ENCODE measurements around the gene MALSU1.

The MALSU1 gene

DNA sequence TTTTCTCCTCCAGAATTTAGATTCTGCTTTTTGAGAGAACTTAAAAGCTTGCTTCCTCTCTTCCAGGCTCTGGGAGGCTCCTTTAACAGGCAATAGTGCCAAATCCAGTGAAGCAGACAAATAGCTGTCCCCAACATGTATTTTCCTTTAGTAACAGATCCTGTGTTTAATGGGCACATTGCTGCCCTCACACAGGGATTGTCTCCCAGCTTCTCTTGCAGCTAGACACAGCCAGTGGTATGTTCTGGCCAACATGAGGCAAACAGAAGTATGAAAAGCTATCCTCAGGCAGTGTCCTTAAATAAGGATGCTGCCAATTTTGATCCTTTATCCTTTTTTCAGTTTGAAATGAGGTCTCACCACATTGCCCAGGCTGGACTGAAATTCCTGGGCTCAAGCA is 38.2 kb downstream of the MALSU1 start:
- no peak for FAIRE-seq

DNA sequence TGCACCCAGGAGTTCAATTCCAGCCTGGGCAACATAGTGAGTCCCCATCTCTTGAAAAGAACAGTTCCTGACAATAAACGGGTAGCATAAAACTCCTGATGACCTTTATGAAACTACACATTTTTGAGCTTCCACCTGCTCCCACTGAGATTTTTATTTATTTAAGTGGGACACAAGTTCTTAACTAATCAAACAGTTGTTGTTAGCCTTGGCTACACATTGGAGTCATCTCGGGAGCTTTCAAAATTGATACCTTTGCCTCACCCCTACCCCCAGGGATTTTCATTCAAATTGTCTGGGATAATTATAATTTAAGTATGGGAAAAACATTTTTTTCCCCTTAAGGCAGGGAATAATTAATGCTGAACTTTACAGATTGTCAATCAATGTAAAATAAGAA is 39.3 kb downstream of the MALSU1 start:
- no peak for FAIRE-seq

GRCh38 chr7:23338863-23339262 is 39.7 kb downstream of the MALSU1 start:
- no peak for FAIRE-seq

DNA sequence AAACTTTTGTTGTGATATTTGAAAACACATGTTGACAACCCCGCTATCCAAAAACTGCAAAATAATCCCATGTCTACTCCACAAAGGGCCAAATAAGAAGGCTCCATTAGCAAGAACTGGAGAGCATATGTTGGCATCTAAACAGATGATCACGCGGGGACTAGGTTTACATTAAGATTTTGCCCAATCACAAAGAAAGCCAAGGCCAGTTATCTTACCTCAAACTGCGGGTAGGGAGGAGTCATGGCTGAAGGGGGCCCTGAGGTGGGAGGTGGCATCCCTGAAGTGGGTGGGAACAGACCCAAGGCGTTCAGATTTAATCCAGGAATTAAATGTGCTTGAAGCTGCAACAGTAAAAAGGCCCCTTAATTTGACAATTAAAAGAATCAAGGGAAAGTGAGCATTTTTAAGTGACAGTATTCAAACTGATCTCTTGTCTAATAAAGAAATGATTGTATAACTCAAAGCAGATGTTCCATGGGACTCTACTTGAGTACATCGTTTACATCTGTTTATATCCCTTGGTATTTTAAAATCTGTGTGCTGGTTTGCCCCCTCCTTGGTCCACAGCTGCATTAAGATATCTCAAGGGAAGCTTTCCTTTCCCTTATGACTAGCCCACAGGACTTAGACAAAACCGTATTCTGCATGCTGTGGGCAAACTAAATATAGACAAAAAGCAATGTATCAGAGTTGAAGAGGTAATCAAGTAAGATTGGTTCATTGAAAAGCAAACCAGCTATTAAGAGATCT is 42.9 kb downstream of the MALSU1 start:
- no peak for FAIRE-seq

DNA sequence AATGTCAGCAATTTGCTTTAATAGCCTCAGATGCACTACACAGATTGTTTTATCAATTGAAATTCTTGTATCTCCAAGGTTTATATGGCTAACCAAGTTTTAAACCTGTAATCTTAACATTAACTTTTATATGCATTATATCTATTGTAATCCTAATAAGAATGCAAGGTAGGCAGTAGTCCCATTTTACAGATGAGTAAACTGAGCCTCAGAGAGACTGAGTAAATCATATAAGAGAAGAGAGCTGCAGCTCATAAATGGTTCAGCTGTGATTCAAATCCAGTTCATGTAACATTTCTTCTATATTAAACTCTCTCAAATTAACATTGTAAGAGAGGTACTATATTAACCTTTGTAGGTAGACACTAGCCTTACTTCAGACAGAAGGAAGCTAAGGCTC is 44.0 kb downstream of the MALSU1 start:
- FAIRE-seq = no peak

- FAIRE-seq = no peak
Observed at GRCh38 chr7:23343806-23344475, 44.8 kb downstream of the MALSU1 start.

GRCh38 chr7:23345601-23346000 is 46.5 kb downstream of the MALSU1 start:
- no peak for FAIRE-seq

- no peak for FAIRE-seq
Observed at GRCh38 chr7:23346316-23346715, 47.2 kb downstream of the MALSU1 start.

DNA sequence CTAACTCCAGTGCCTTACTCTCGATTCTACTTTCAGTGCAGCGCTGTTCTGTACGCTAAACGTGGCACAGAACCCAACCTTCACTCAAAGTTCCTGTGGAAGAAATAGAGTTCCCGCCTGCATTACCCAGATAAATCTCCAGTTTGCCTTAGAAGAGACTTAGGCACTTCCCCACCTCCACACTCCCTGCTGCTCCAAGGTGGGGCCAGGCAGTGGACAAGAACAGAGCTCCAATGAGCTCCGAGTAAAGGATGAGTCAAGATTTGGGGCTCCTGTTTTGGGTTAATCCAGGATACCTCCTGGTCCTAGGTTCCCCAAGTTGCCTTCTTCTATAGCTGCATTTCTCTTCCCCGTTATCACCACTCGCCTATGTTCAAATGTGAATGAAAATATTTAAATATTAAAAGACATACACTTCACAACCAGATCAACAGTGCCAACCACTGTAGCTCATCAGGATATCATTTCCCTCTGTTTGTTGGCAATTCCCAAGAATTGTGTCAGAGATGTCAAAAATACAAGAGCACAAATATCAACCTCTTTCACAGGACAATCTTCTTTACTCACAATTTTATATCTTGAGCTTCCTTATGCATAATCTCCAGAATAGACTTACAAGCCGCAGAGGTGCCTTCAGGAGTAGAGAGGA is 48.0 kb downstream of the MALSU1 start:
- FAIRE-seq = no peak

GRCh38 chr7:23347682-23348180 is 48.6 kb downstream of the MALSU1 start:
- FAIRE-seq = no peak

DNA sequence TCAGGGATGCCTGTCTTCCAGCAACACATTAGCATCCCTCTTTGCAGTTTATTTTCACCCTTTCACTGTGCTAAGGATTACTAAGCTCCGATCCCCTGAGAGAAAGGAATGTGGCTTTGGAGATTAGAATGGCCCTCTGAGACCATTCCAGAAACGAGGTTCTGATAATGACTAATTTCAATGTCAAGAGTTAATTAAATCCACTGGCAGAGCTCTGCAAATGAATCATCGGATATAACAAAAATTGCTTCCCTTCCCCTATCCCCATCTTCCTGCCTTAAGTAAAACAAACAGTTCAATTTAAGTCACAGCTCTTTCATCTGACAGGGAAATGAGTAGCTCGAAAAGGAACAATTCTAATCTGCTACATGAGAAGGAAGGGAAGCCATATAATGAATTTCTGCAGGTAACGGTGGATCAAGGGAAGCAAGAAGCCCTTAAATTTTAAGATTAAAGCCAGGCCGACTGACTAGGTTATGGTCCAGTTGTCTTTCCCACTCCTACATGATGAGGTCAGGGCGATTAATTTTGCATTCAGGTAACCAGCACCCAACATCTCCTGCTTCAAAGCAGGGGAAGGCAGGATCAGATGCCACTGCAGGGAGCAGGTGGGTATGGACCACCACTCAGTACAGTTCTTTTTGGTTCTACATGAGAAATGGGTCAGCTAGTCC is 50.5 kb downstream of the MALSU1 start:
- FAIRE-seq = no peak

DNA sequence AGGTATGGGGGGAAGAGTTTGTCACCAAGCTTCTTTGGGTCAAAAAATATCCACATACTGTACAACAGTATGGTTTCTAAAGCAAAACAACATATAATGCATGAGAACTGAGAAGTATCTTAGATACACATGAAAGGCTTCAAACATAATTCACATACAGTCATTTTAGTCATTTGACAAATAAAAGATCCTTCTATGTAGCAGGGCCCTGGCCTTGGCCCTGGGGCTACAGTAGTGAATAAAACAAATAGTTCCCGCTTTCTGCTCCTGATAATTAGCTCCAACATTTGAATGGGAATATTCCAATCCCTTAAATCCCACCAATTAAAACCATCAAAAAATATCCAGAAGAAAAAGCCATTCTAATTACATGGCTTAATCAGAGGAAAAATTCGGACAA is 51.3 kb downstream of the MALSU1 start:
- no peak for FAIRE-seq

- FAIRE-seq = no peak
Observed at GRCh38 chr7:23353172-23353571, 54.0 kb downstream of the MALSU1 start.

DNA sequence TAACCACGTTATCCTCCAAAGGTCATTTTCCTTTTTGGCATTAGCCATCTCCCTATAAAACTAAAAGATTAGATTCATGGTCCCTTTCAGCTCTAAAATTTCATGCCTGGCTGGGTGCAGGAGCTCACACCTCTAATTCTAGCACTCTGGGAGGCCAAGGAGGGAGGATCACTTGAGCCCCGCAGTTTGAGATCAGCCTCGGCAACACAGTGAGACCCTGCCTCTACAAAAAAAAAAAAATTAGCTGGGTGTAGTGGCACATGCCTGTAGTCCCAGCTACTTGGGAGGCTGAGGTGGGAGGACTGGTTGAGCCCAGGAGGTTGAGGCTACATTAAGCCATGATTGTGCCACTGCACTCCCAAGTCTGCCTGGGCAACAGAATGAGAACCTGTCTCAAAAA is 57.0 kb downstream of the MALSU1 start:
- no peak for FAIRE-seq

DNA sequence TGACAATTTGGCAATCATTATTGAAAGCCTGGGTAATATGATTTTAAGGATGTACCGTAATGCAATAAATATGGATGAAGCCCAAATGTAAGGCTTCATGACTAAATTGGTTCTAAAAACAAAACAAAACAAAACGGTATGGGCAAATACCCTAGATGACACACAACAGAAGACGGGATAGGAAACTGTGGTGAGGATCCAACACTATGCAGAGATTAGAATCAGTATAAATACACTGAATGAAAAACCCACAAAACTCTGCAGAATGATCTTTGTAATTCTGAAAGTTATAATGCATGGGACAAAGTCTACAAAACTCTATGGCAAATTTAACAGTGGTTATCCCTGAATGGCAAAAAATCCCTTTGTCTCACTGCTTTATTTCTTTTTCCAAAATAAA is 57.6 kb downstream of the MALSU1 start:
- no peak for FAIRE-seq

DNA sequence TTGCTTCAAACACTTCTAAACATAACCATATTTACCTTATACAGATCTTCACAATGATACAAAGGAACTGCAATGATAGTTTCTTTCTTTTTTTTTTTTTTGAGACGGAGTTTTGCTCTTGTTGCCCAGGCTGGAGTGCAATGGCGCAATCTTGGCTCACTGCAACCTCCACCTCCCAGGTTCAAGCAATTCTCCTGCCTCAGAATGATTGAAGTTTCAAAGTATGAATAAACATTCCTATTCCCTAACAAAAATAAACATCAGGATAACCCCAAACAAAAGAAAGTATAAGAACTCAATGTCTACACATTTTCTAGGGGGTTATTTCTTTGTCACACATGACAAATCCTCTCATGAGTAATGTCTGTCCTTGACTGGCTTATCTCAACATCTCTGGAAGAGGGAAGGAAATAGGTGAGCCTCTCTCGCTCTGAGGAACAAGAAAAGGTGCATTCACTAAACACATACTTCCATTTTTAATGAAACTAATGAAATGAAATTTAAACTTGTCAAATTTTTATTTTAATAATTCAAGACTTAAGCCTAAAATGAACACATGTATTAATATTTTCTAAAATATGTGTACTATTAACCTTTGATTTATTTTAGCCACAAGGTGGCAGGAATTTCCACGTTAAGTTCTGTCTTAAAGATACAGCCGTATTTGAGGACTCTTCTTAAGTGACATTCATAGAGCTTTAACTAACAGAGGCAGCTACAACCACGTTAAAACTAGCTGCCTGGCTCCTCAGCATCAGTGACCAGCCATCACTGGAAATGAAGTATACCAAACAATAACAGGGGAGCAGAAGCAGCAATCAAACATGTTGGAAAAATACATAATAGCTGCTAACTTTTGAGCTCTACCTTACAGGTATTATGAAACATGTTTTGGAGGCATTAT is 58.3 kb downstream of the MALSU1 start:
- no peak for FAIRE-seq

GRCh38 chr7:23358152-23358674 is 59.1 kb downstream of the MALSU1 start:
- FAIRE-seq = no peak

Measured in colon (tissue), 2 donors.